ENCODE measurements around the gene SIK2. TPM values are rescaled to one million over a fixed set of nuclear protein-coding genes. Genes with fewer than 3 reads are reported as not detected.
"Not testable (repeated sequence)": the region's sequence is repeated elsewhere in the genome, so short reads cannot be mapped to it uniquely, and the experiment has no call there.

SIK2 gene
- polyA plus RNA-seq, 12 donors: 20.2 to 29.0 (median 24.2) TPM; not detected in 1

- no peak for DNase-seq
These were observed 153.8 kb downstream of the SIK2 start for GRCh38 chr11:111756097-111756496.

DNA sequence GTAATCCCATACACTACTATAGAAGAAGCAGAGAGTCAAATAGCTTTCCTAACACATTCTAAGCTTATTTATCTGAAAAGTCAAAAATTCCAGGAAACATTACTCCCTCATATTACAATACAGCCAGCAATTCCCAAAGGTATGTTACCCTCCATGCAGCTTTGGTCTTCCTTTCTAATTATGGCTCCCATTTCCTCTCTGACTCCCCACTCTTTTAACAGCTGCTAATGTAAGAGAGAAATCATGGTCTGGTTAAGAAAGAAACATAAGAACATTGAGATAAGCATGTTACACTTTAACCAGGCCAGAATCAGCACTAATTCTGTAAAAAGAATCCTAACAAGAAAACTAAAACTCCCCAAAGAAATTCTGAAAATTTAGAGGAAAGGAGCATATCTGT is 157.1 kb downstream of the SIK2 start:
- no peak for DNase-seq

DNA sequence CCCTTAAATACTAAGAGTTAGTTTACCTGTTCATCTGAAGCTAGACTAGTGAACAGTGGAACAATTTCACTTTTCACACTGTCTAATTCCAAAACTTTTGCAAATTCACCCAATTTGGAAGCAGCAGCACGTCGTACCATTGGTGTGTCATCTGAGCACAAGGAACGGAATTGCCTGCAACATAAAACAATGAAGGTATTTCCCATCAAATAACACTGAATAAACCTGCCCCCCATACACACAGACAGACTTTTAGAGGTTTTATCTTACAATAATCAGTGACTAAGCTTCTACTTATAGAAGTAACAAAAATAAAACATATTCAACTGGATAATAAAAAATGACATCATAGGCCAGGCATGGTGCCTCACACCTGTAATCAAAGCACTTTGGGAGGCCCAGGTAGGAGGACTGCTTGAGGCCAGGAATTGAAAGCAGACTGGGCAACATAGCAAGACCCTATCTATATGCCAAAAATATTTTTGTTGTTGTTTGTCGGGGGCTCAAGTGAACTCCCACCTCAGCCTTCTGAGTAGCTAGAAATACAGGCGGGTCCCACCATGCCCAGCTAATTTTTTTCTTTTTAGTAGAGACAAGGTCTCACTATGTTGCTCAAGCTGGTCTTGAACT is 157.6 kb downstream of the SIK2 start:
- no peak for DNase-seq

DNA sequence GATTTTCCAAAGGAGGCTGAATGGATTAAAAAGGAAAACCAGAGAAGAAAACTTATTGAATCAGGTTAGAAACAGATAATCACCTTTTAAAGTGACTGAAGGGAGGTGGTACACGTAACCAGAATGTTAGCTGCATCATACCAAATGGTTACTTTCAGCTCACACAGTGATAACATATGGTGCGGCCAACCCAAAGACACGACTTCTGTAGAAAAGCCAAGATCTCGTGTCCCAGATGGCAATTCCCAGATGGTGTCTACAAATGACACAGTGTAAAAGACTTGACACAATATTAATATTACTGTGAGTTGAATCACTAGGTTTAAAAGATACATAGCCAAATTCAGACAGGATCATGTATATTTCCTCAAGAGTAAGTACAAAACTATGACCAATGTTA is 158.8 kb downstream of the SIK2 start:
- DNase-seq: no peak

- DNase-seq: no peak
These were observed 160.3 kb downstream of the SIK2 start for GRCh38 chr11:111762526-111762925.

GRCh38 chr11:111762981-111763643 is 160.9 kb downstream of the SIK2 start:
- DNase-seq: no peak

DNA sequence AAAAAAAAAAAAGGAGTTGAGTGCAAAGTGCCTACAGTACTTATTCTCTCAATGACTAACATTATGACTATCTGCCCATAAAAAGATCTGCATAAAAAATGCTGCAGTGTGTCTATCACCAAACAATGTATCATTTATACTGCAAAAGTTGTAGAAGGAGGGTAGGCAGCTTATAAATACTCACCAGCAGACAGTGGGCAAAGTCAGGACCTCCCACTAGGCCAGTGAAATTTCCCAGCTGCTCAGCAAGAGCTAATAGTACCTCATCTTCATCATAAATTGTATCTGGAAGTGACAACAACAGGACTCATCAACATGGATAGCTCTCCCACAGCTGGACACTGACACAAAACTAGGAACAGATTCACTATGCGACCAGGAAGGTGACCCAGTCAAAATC is 162.4 kb downstream of the SIK2 start:
- no peak for DNase-seq

DNA sequence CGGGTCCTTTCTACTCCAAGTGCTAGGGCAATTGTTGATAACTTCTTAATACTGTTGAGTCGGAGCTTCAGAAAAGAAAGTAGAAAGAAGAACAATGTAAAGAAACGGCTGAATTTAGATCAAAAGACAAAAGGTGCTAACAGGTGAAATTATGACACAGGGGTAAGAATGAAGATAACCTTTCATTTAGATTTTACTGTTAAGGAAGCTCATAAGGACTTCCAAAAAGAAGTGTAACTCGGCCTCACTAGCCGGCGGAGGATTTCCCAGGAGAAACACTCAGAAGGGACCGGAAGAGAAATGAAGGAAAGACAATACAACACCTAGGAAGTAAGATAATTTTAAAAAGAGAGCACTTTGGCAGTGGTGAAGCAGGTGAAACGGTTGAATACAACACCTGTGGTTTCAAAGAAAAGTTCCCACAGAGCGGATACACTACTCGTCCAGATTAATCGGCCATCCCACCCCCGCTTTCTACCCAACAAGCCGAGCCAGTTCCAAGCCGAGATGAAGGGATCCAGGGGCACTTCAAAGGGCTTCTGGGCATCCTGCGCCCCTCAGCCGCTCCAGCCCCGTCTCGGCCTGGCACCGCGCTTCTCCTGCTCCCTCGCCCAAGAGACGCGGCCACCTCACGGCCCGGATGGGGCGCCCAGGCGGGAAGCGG is 163.2 kb downstream of the SIK2 start:
- DNase-seq: peak; percentile 20

GRCh38 chr11:111765984-111766833 is 164.0 kb downstream of the SIK2 start, which contains the start of gene PPP2R1B:
Gene PPP2R1B, minus strand, starts transcription at chr11:111766389. Its CDS starts 28 bp downstream, at chr11:111766361.
- DNase-seq: peak; percentile 80

- DNase-seq: no peak
These were observed 164.5 kb downstream of the SIK2 start for GRCh38 chr11:111766834-111767142.

GRCh38 chr11:111770581-111771134 is 168.4 kb downstream of the SIK2 start:
- no peak for DNase-seq

DNA sequence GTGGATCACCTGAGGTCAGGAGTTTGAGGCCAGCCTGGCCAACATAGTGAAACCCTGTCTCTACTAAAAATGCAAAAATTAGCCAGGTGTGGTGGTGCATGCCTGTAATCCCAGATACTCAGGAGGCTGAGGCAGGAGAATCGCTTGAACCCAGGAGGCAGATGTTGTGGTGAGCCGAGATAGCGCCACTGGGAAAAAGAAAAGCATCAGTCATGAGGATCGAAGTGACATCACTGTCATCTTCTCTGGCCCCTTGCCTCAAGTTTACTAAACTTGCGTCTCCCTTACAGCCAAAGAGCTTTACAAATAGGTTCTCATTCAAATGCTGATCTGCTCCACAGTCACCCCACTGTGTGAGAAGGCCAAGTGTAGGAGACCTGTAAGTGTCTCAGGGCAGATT is 169.0 kb downstream of the SIK2 start:
- DNase-seq: not testable (repeated sequence)

GRCh38 chr11:111772535-111772934 is 170.3 kb downstream of the SIK2 start:
- no peak for DNase-seq

DNA sequence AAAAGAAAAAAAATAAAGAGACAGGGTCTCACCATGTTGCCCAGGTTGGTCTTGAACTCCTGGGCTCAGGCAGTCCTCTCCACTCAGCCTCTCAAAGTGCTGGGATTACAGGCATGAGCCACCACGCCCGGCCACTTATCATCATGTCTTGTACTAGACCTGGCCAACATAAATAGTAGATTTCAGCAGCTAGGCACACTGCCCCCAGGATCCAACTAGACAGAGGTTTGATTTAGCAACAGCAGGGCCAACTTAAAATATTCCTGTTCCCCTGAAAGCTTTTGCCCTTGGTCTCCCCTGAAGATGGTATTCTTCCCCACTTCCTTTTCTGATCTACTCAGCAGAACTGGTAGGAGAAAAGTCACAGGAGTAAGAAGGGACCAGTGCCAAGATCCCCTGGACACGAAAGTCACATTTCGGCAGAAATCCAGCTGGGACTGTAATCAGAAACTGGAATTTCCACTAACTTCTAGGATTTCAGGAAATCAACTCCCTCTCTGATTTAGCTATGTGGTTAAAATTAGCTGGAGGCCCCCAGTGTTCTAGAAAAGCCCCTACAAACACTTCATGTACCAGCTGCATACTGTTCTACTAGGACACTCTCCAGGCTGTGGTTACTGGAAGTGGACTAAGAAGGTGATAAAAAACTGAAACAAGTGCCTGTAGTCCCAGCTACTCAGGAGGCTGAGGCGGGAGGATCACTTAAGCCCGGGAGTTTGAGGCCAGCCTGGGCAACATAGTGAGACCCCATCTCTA is 172.9 kb downstream of the SIK2 start:
- DNase-seq: peak; percentile 46

DNA sequence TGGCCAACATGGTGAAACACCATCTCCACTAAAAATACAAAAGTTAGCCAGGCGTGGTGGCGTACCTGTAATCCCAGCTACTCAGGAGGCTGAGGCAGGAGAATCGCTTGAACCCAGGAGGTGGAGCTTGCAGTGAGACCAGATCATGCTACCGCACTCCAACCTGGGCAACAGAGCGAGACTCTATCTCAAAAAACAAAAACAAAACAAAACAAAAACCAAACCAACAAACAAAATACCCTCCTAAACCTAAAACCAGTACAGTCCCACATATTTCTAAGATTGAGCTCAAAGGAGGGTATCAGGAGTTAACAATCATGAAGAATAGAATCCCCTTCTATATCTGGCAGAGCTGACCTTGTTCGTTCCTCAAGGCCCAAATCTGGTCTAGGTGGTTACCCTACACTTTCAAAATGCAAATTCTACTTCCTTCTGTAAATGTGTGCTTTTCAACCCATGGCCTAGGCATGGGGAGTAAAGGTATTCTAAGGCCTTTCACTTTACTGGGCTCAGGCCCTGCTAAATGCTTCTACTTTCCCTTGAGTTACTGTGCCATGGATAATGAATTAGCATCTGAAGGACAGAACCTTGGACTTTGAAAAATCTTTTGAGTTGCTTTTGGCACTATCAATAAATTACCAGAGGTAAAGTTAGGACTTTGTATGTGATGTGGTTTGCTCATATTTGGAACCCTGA is 174.3 kb downstream of the SIK2 start:
- DNase-seq: no peak

- peak; percentile 80 for DNase-seq
These were observed 175.1 kb downstream of the SIK2 start for GRCh38 chr11:111777094-111778046.

GRCh38 chr11:111778047-111778558 is 175.9 kb downstream of the SIK2 start:
- DNase-seq: no peak

DNA sequence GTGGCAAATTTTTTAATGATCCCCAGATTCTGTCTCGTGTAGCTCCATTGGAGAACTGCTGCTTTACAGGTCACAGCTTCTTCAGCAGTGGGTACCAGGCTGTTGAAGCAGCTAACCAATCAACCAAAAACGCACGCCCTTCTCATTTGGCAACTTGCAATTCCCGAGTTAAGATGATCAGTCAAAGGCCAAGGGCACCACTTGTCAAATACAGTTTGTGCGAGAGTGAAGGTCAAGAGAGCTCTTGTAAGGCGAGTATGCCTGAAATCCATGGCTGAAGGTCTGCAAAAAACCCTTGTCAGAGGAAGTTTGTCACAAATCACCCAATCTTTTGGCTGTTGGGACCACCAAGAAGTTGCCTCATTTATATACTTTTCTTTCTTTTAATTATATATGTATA is 176.9 kb downstream of the SIK2 start:
- no peak for DNase-seq

Data from muscle of arm (tissue), 12 donors.